NCI-H2107 treated with DMSO at 0.1 percent for 48 hours (cell line): Measurements from ENCODE around the gene BBOF1.

Experiments used
- DNase-seq: peaks from one replicate; lab custom pipeline; 2025; ENCODE audit not compliant: unreplicated experiment; lab: John Stamatoyannopoulos, UW

Gene BBOF1

GRCh38 chr14:74019408-74020137 lies 424 bp downstream of the BBOF1 start:
- DNase-seq: no peak

- no peak for DNase-seq
Observed at GRCh38 chr14:74022346-74022745, 3.2 kb downstream of the BBOF1 start.

DNA sequence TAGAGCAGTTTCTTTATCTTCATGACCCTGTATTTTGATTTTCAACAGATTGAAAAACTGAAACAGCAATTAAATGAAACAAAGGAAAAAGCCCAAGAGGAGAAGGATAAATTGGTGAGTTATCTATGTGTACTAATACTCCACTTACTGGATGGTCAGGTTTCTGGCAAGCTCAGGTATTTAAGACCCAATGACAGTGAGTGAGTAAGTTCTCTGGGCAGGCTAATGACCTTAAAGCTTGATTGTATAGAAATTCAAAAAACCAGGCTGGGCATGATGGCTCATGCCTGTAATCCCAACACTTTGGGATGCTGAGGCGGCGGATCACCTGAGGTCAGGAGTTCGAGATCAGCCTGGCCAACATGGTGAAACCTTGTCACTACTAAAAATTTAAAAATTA lies 10.0 kb downstream of the BBOF1 start:
- DNase-seq: no peak

- DNase-seq: no peak
Observed at GRCh38 chr14:74034572-74034971, 15.4 kb downstream of the BBOF1 start.

DNA sequence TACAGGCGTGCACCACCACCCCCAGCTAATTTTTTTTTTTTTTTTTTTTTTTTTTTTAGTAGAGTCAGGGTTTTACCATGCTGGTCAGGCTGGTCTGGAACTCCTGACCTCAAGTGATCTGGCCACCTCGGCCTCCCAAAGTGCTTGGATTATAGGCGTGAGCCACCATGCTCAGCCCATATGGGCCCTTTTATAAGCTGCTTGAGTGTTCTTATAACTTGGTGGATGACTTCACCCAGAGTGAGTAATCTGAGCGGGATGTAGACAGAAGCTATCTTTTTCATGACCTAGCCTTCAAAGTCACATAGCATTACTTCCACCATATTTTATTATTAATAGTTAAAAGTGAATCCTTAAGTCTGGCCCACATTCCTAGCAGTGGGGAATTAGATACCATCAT lies 16.4 kb downstream of the BBOF1 start:
- no peak for DNase-seq

GRCh38 chr14:74038020-74038859 lies 19.1 kb downstream of the BBOF1 start:
- DNase-seq: peak; percentile 91

DNA sequence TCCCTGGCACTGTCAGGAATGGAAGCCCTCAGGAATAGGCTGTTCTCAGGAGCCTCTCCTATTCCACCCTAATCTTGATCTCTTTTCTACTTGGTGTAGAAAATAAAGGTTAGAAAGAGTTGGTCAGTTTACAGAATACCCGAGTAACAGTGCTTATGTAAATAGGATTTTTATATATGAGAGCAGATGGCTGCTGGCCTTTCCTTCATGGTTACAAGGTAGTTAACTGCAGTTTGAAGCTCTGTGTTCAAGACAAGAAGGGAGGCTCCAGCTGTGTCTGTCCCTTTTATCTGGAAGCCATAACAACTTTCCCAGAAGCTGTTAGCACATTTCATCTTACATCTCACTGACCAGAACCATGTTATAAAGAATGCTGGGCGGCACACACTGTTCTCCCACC lies 23.1 kb downstream of the BBOF1 start:
- DNase-seq: no peak

GRCh38 chr14:74045522-74045921 lies 26.4 kb downstream of the BBOF1 start:
- DNase-seq: no peak

DNA sequence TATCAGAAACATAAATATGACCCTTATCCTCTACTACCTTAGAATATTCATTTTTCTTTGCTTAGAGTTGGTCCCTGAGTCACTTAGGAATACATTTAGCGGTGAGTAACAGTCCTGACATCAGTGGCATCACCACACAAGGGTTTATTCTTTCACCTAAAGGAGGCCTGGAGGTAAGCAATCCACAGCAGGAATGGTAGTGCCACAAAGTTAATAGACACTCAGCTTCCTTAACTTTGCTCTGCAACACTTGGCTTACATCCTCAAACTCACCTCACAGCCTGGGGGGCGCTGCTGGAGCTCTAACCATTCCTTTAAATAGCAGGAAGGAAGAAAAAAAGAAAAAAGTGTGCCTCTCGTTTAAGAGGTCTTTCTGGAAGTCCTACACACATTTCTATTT lies 29.1 kb downstream of the BBOF1 start:
- DNase-seq: no peak

GRCh38 chr14:74049876-74050495 lies 30.8 kb downstream of the BBOF1 start:
- no peak for DNase-seq

DNA sequence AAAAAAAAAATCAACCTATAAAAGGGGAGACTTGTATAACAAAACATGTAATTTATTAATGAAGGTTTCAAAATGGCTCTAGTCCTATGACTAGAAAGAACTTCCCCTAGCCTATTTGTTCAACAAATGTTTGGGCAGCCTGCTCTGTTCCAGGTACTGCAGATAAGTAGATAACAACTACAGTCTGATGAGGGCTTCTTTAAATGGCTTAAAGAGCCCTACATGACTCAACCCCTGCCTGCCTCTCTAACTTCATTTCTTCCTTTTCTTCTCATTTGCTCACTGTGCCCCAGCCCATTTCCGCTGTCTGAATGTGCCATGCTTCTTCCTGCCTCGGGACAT lies 43.6 kb downstream of the BBOF1 start:
- DNase-seq: no peak

- no peak for DNase-seq
Observed at GRCh38 chr14:74064426-74064825, 45.3 kb downstream of the BBOF1 start.

- DNase-seq: no peak
Observed at GRCh38 chr14:74064883-74065282, 45.7 kb downstream of the BBOF1 start.

GRCh38 chr14:74065746-74066575 lies 46.8 kb downstream of the BBOF1 start:
- DNase-seq: no peak

DNA sequence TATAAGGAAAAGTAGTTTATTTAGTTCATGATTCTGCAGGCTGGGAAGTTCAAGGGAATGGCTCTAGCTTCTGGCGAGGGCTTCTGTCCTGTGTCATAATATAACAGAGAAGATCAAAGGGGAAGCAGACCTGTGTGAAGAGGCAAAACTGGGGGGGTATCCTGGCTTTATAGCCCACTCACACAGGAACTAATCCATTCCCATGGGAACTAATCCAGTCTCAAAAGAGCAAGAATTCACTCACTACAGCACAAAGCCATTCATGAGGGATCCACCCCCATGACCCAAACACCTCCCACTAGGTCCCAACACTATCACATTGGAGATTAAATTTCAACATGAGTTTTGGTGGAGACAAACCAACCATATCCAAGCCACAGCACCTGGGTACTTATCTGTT lies 58.3 kb downstream of the BBOF1 start:
- DNase-seq: peak; percentile 30

DNA sequence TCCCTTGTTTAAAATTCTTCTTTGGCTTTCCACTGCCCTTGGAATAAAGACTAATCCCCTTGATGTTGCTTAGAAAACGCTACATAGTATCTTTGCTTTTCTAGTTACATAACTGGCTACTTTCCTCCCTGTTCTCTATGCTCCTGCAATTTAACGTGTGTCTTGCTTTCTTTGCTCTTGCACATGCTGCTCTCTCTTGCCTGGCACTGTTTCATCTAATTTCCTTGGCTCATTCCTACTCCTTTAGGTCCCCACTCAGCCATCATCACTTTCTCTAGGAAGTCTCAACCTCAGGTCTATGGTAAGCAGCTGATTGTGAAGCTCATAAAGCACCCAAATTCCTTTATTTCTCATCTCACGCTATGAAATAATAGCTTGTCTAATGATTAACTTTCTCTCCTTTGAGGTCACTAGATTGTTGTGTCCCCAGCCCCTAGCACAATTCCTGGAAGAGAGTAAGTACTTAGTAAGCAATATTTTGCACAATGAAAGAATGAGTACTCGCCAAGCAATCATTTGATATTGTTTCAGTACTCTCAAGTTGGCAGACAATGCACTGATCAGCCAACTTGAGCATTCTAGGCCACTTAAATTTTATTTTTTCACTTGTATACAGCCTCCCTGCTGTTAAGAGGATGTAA lies 61.8 kb downstream of the BBOF1 start:
- no peak for DNase-seq

GRCh38 chr14:74081491-74081890 lies 62.3 kb downstream of the BBOF1 start:
- DNase-seq: no peak

- no peak for DNase-seq
Observed at GRCh38 chr14:74083161-74083560, 64.0 kb downstream of the BBOF1 start.

DNA sequence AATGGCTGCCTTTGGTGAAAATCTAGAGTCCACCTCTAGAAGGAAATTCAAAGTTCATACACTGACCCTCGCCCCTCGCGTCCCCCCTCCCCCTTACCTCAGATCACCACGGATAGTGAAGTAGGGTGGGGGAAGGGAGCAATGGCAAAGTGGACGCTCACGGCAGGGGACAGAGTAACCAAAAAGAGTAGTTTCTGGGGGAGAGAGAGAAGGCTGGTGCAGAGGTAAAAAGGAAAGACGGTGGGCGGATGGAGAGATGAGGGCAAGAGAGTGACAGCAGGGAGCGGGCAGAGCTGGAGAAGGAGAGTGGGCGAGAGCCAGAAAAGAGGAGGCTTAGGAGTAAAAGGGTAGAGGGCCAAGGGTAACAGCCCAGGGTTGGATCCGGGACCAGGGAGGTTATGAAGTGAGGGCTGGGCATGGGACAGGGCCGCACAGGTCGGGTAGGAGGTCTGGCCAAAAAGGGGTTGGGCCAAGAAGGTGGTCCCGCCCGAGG lies 64.7 kb downstream of the BBOF1 start:
- DNase-seq: no peak

- DNase-seq: peak; percentile 100
Observed at GRCh38 chr14:74084277-74085046, 65.3 kb downstream of the BBOF1 start, which contains the start of the genes ALDH6A1 and LIN52. Gene ALDH6A1, minus strand, starts transcription at chr14:74084453. Its CDS starts 59 bp downstream, at chr14:74084394. Gene LIN52, plus strand, starts transcription at chr14:74084956. Its CDS starts 19 bp downstream, at chr14:74084975.
